GM12865 (cell line): ENCODE results near the gene DGLUCY.
"Not testable (repeated sequence)": the region's sequence is repeated elsewhere in the genome, so short reads cannot be mapped to it uniquely, and the experiment has no call there.

Experiments
- DNase-seq: peaks from one replicate; pipeline ENCODE4 v3.0.0; 2010; ENCODE audit warnings: low read depth
- H3K4me3 ChIP-seq: 2 replicates; pipeline ENCODE4 v1.5.1; 2011; ENCODE audit warnings: mild to moderate bottlenecking, low read depth, low read length, control low read depth
- CTCF ChIP-seq: IDR thresholded peaks from 2 replicates; pipeline ENCODE4 v1.5.1; 2011; ENCODE audit warnings: low read length, control low read depth, low read depth, inconsistent platforms; ENCODE audit not compliant: insufficient read depth; ENCODE audit errors: missing control alignments

The DGLUCY gene

DNA sequence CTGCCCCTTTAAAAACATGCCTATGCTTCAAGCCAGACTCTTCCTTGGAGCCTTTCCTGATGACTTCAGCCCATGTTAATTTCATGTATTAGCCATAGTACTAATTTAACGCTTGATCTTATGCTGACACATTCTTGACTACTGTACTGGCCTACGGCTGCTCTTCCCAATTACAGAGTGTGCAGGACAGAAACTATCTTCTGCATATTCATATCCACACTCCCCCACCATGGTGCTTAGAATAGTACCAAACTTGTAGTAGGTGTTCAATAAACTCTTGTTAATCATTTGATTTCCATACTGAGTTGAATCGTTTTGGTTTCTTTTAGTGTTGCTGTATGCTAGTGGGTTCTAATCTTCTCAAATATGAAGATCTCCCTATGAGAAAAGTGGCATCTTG, 21.8 kb upstream of the DGLUCY start:
- no peak for DNase-seq
- H3K4me3 ChIP-seq: no peak overlapping the region
- TF ChIP-seq CTCF: no peak

DNA sequence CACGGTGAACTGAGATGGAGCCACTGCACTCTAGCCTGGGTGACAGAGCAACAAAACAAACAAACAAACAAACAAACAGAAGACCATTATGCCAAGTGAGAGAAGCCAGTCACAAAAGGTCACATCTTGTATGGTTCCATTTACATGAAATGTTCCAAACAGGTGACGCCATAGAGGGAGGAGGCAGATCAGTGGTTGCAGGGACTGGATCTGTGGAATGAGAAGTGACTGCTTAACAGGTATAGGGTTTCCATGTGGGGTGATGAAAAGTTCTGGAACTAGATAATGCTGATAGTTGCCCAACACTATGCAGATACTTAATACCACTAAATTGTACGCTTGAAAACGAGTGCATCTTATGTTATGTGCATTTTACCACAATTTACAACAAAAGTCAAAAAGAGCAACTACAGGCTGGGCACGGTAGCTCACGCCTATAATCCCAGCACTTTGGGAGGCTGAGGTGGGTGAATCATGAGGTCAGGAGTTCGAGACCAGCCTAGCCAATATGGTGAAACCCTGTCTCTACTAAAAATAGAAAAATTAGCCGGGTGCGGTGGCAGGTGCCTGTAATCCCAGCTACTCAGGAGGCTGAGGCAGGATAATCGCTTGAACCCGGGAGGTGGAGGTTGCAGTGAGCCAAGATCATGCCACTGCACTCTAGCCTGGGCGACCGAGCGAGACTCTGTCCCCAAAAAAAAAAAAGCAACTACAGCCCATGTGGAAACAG, 20.0 kb upstream of the DGLUCY start:
- not testable (repeated sequence) for H3K4me3 ChIP-seq, DNase-seq

DNA sequence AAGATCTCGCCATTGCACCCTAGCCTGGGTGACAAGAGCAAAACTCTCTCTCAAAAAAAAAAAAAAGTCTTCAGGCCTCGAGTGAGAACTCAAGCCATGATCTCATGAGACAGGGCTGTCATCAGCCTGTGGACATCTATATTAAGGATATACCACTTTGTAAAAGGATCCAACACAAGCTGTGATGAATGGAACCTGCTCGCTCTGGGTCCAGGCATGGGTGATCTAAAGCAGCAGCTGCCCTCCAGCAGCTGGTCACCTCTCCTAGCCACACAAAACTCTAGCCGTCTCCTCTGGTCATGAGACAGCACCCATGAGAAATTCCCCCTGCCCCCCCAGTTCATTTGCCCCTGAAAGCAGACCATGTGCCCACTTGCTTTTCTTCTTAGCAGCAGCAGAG, 19.1 kb upstream of the DGLUCY start:
- H3K4me3 ChIP-seq: no peak overlapping the region
- no peak for TF ChIP-seq CTCF
- no peak for DNase-seq

DNA sequence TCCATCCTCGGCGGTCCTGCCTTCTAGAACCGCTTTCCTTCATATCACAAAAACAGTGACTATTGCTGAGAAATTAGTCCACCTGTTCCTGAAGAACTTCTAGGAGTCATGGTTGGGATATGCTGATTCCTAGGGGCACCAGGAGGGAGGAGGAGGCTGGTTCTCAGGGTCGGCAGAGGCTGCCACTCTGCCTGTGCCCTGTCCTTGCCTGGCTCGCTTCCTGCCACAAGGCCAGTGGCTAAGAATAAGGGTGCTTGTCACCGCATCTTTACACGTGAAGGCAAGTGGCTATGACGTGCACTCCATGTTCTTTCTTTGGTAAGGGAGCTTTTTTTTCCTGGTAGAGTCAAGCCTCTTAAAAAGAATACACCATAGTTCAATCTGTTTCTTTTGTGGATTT, 18.7 kb upstream of the DGLUCY start:
- no peak for TF ChIP-seq CTCF
- DNase-seq: no peak
- no peak overlapping the region for H3K4me3 ChIP-seq

GRCh38 chr14:91097657-91098056, 16.2 kb upstream of the DGLUCY start:
- not testable (repeated sequence) for H3K4me3 ChIP-seq, DNase-seq

DNA sequence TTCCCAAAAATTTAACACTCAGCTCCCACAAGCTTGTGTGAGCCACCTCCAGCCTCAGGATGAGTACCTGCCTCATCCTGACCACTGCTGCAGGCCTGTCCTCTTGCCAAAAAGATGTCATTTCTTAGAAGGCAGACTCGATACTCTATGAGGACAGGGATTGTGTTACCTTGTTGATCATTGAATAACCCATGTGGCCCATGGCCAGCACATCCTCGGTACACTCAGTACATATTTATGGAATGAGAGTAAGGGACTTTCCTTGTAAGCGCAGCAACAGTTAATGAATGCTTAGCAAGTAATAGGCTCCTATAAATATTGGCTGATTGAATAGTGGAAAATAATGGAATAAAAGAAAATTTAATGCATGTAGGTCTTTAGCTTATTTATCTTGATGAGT, 15.3 kb upstream of the DGLUCY start:
- DNase-seq: no peak
- no peak overlapping the region for H3K4me3 ChIP-seq
- TF ChIP-seq CTCF: no peak

DNA sequence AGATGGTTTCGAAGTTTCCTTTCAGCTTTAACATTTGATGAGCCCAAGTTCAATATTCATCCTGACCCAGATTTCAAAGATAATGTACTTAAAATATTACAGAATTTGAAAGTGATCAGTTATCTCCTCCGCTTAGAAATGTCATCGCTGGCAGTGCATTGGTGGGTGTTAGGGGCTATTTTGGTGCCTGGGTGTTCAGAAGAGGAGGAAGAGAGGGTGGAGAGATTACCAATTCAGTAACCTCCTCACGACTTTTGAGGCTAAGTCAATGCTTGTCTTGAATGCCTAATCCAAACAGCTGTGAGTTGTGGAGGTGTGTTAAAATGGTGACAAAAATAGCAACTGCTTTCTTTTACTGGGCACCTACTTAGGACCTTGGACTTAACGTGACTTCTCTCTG, 13.8 kb upstream of the DGLUCY start:
- DNase-seq: no peak
- H3K4me3 ChIP-seq: no peak overlapping the region
- TF ChIP-seq CTCF: no peak

DNA sequence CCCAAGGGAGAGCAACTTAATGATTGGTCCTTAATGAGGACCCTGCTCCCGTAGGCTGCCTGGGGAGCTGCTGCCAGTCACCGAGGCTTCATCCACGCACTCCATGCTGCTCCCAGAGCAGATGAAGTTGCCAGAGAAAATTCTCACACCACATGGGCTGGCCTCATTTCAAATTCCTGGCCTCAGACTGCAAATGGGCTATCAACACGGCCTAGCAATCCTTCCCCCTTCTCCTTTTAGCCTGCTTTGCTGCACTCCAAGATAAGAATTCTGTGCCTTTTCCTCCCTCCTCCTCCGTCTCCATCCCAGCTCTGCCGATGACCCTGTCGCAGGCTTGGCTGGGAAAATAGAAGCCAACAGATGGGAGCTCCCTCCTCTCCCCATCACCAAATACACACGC, 10.8 kb upstream of the DGLUCY start:
- no peak for TF ChIP-seq CTCF

More for the DNA sequence above, 10.8 kb upstream of the DGLUCY start:
- DNase-seq: no peak
- no peak overlapping the region for H3K4me3 ChIP-seq
